NCI-H524 (cell line): Measurements from ENCODE around the gene GPSM3.
"Not testable (repeated sequence)": the region's sequence is repeated elsewhere in the genome, so short reads cannot be mapped to it uniquely, and the experiment has no call there.

ENCODE experiments used
- DNase-seq, 2 experiments: peaks; one replicate each; lab custom pipeline; 2025; lab: John Stamatoyannopoulos, UW

The GPSM3 gene

GRCh38 chr6:32187009-32187709 is 5.3 kb downstream of the GPSM3 start:
- DNase-seq, result no peak

GRCh38 chr6:32186151-32186840 is 6.1 kb downstream of the GPSM3 start:
- DNase-seq, result not testable (repeated sequence)

GRCh38 chr6:32185681-32186131 is 6.7 kb downstream of the GPSM3 start:
- not testable (repeated sequence) for DNase-seq

- no peak for DNase-seq
Observed at GRCh38 chr6:32184084-32184640, 8.3 kb downstream of the GPSM3 start, which contains the start of gene AGER. TSS of gene AGER (minus strand) at chr6:32184253. CDS start at chr6:32184222, 31 bp downstream.

GRCh38 chr6:32183483-32184083 is 8.9 kb downstream of the GPSM3 start:
- no peak for DNase-seq

- DNase-seq, result no peak
Observed at GRCh38 chr6:32183030-32183429, 9.4 kb downstream of the GPSM3 start.

- no peak for DNase-seq
Observed at GRCh38 chr6:32182555-32182981, 9.9 kb downstream of the GPSM3 start.

GRCh38 chr6:32181915-32182529 is 10.4 kb downstream of the GPSM3 start:
- DNase-seq, result no peak

GRCh38 chr6:32181148-32181702 is 11.2 kb downstream of the GPSM3 start:
- DNase-seq, result no peak

- no peak for DNase-seq
Observed at GRCh38 chr6:32179766-32180405, 12.6 kb downstream of the GPSM3 start.

- peak in 1 of 2 experiments; percentile 44 for DNase-seq
Observed at GRCh38 chr6:32178547-32179440, 13.6 kb downstream of the GPSM3 start.

- DNase-seq, result peak; percentile 100
Observed at GRCh38 chr6:32177788-32178546, 14.5 kb downstream of the GPSM3 start, which contains the start of gene RNF5. TSS of gene RNF5 (plus strand) at chr6:32178405. CDS start at chr6:32178512, 107 bp downstream.

- peak; percentile 72 to 87 for DNase-seq
Observed at GRCh38 chr6:32177183-32177787, 15.2 kb downstream of the GPSM3 start.

- no peak for DNase-seq
Observed at GRCh38 chr6:32176476-32177182, 15.8 kb downstream of the GPSM3 start.

- peak; percentile 88 to 95 for DNase-seq
Observed at GRCh38 chr6:32175711-32176475, 16.6 kb downstream of the GPSM3 start, which contains the start of gene AGPAT1. TSS of gene AGPAT1 (minus strand) at chr6:32176084. CDS start at chr6:32171496, 4,588 bp downstream.

- DNase-seq, result no peak
Observed at GRCh38 chr6:32175322-32175710, 17.1 kb downstream of the GPSM3 start.

GRCh38 chr6:32174416-32174815 is 18.0 kb downstream of the GPSM3 start:
- DNase-seq, result no peak
